ENCODE results near the gene CR1L. TPM values are rescaled to one million over a fixed set of nuclear protein-coding genes. Genes with fewer than 3 reads are reported as not detected.
"Not testable (repeated sequence)": the region's sequence is repeated elsewhere in the genome, so short reads cannot be mapped to it uniquely, and the experiment has no call there.

The CR1L gene
- total RNA-seq (2014; rRNA removed; shearing (Covaris generic)), result 0.21 and 0.69 TPM in 2 replicates

DNA sequence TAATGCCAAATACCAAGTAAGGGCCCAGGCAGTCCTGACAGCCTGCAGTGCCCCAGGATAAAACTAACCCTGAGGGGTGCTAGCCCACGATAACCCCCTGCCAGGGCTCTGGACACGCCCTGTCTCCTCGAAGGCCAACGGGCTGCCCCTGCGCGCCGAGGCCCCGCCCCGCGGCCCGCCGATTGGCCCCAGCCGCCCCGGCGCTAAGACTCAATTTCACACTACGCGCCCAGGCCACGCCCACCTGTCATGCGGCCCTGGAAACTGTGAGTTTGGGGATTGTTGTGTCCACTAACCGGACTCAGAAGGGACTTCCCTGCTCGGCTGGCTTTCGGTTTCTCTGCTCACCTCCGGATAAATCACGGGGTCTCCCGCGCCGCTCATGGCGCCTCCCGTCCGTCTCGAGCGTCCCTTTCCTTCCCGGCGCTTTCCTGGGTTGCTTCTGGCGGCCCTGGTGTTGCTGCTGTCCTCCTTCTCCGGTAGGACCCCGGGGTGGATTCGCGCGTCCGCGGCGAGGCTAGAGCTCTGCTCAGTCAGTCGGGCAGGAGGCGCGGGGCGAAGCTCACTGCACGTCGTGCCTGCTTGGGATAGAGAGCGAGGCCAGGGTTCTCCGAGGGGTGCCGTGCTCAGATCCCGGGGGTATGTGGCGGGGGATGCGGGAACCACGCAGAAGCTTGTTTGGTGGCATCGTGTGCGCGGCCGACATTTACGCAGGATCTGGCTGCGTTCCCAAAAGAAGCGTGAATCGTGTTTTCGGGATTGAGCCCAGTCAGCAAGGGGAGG, at the start of gene CR1L:
CR1L (plus strand) TSS at position 282 of the 783 bp plus-strand sequence; CDS start at position 383, 101 bp downstream.
- DNase-seq (ENCODE audit: low read depth), result peak; percentile 93

- peak; percentile 35 for DNase-seq (ENCODE audit: low read depth)
These were observed 41.2 kb upstream of the CR1L start for GRCh38 chr1:207603777-207604176.

DNA sequence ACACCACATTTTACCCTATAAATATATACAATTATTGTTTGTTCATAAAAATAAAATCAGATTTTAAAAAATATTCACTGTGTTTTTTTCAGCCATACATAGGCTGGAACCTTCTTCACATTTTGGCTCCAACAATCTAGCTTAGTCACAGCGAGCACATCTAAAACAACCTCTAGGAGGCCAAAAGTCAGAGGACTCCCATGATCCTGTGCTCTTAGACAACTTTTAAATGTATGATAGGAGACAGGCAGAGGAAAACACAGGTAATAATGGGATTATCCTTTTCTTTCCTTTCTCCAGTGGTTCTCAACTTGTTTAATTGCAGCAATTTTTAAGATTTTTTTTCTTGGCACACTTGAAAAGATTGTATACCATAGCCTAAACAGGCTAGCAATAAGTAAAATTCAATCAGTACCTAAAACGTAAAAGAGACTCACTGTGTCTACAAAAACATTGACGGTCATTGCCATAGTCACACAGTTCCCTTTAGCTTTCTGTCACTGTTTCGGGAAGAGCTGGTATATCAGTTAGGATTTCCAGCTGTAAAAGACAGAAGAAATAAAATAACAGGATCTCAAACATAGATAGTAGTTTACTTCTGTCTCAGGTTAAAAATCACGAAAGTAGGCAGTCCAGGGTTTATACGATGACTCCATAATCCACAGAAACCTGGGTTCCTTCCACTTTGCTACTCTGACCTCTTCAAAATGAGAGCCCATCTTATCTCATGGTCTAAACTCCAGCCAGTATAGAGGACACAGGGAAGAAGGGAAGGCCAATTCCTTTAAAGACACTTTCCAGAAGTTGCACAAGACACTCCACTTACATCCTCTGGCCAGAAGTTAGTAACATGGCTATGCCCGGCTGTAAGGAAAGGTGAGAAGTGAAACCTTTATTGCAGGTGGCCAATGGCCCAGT, 39.2 kb upstream of the CR1L start:
- no peak for DNase-seq (ENCODE audit: low read depth)

- no peak for DNase-seq (ENCODE audit: low read depth)
These were observed 38.6 kb upstream of the CR1L start for GRCh38 chr1:207606362-207606755.

GRCh38 chr1:207612762-207613161, 32.2 kb upstream of the CR1L start:
- no peak for DNase-seq (ENCODE audit: low read depth)

DNA sequence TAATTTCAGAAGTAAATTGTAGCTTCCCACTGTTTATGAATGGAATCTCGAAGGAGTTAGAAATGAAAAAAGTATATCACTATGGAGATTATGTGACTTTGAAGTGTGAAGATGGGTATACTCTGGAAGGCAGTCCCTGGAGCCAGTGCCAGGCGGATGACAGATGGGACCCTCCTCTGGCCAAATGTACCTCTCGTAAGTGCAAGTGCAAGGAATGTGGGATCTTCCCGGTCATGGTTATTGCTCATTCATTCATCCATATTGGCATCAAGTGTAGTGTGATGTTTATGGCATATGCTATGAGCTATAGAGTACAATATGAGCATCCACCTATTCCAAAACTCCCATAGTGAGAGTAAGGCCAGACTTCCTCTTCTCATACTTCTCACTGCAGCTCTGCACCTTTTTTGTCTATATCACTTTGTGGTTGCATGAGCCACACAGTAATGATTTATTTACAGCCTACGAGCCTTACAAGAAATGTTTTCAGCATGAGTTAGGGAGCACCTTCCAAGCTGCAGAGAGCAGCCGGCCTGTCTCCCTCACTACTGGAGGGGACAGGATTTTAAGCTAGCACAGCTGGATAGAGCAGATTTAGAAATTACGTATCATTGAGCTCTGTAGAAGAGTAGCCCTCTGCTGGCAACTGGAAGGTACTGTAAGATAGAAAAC, 24.9 kb upstream of the CR1L start:
- peak; percentile 13 for DNase-seq (ENCODE audit: low read depth)

- DNase-seq (ENCODE audit: low read depth), result no peak
These were observed 24.4 kb upstream of the CR1L start for GRCh38 chr1:207620543-207620893.

DNA sequence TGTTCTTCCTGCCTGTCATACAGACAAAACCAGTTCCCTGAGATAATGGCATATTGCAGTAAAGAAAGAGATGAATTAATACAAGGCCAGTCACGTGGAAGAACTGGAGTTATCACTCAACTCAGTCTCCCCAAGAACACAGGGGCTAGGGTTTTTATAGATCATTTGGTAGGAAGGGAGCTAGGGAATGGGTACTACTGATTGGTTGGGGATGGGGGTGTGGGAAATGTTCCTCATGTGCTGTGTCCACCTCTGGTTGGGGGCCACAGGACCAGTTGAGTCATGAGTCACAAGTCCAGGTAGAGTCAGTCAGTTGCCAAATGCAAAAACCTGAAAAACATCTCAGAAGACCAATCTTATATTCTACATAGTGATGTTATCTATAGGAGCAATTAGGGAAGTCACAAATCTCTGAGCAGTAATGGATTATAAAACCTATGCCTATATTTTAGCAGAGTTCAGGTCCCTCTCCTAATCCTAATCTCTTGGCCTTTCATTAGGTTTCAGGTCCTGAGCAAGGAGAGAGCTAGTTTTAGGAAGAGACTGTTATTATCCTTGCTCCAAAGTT, 19.3 kb upstream of the CR1L start:
- not testable (repeated sequence) for DNase-seq (ENCODE audit: low read depth)

DNA sequence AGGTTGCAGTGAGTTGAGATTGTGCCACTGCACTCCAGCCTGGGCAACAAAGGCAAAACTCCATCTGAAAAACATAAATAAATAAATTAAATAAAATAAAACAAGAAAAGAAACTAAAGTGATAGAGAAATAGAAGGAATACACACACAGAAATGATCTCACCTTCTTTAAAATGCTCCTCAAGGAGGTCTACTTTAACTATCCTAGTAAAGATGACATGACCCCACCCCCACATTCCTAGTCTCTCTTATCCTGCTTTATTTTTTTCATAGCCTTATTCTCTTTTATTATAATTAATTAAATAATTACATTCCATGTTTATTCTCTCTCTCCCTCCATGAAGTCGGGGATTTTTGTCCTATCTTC, 18.0 kb upstream of the CR1L start:
- DNase-seq (ENCODE audit: low read depth), result no peak

DNA sequence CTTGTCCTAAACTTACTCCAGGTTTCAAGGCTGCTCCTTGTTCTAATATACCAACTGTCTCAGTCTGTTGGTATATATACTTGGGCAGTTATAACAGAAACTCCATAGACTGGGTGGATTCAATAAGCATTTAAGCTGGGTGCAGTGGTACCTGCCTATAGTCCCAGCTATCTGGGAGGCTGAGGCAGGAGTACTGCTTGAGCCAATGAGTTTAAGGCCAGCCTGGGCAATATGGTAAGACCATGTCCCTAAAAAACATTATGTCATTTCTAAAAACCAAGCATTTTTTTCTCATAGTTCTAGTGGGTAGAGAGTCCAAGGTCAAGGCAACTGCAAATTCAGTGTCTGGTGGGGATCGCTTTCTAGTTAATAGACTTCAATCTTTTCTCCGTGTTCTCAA, 17.4 kb upstream of the CR1L start:
- no peak for DNase-seq (ENCODE audit: low read depth)

DNA sequence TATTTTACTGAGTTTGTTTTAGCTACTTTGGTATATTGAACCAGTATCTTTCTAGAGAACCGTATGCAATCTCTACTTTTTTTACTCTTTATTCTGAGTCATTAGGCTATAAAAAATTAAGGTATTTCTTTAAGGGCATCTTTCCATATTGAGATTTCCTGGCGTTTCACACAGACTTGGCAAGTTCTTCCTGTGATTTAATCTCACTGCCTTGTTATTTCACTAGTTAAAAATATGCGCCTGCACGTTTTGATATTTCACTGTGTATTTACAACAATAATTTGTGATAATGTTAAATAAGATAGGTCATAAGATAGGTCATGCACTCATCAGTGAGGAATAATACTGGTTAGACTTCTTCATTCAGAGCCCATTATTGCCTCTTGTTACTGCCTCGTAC, 16.2 kb upstream of the CR1L start:
- DNase-seq (ENCODE audit: low read depth), result no peak

DNA sequence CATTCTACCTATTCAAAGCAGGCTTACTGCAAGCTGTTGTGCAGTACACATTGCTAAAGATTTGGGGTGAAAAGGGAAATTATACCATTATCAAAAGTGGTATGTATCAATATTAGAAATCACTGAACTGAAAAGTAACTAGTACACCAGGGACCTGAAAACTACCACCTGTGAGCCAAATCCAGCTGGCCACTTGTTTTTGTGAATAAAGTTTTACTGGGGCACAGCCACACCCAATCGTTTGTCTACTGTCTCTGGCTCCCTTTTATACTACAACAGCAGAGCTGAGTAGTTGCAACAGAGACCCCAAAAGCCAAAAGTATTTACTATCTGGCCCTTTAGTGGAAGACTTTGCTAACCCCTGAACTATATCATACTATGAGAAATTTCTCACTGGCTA, 13.8 kb upstream of the CR1L start:
- no peak for DNase-seq (ENCODE audit: low read depth)

- DNase-seq (ENCODE audit: low read depth), result no peak
These were observed 11.7 kb upstream of the CR1L start for GRCh38 chr1:207633226-207633625.

- DNase-seq (ENCODE audit: low read depth), result not testable (repeated sequence)
These were observed 11.1 kb upstream of the CR1L start for GRCh38 chr1:207633699-207634289.

DNA sequence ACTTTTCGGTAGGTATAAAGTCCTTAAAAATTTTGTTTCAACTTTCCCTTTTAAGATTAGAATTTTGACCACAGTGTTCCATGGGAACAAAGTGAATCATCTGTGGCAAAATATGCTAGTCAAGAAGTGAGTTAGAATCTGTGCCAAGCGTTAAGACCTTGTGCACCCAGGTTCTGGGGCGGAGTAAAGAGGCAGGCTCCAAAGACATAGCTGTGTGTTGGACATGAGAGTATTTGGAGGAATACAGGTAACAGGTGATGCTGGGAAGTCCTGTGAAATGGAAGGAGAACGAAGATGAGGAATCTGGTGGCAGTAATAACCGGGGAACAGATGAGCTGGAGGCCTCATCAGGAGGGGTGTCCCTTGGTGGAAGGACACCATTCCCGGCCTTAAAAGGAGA, 10.6 kb upstream of the CR1L start:
- not testable (repeated sequence) for DNase-seq (ENCODE audit: low read depth)

- not testable (repeated sequence) for DNase-seq (ENCODE audit: low read depth)
These were observed 9.3 kb upstream of the CR1L start for GRCh38 chr1:207635569-207636186.

GRCh38 chr1:207638487-207639145, 6.3 kb upstream of the CR1L start:
- DNase-seq (ENCODE audit: low read depth), result not testable (repeated sequence)

GRCh38 chr1:207639362-207639761, 5.6 kb upstream of the CR1L start:
- DNase-seq (ENCODE audit: low read depth), result not testable (repeated sequence)

- no peak for DNase-seq (ENCODE audit: low read depth)
These were observed 624 bp upstream of the CR1L start for GRCh38 chr1:207644166-207644851.

GRCh38 chr1:207645635-207646081, 725 bp downstream of the CR1L start:
- DNase-seq (ENCODE audit: low read depth), result no peak

Data from Daoy (cell line).